Islet precursor cell (in vitro differentiated cells): ENCODE measurements around the gene JADE2.
"Not testable (repeated sequence)": the region's sequence is repeated elsewhere in the genome, so short reads cannot be mapped to it uniquely, and the experiment has no call there.

Experiments used
- DNase-seq: peaks from one replicate; pipeline ENCODE4 v3.0.0-alpha.2; 2018

Gene JADE2

GRCh38 chr5:134524826-134525682, at the start of gene JADE2:
TSS of gene JADE2 (plus strand) at chr5:134525670. CDS start at chr5:134535858, 10,188 bp downstream.
- peak; percentile 65 for DNase-seq

DNA sequence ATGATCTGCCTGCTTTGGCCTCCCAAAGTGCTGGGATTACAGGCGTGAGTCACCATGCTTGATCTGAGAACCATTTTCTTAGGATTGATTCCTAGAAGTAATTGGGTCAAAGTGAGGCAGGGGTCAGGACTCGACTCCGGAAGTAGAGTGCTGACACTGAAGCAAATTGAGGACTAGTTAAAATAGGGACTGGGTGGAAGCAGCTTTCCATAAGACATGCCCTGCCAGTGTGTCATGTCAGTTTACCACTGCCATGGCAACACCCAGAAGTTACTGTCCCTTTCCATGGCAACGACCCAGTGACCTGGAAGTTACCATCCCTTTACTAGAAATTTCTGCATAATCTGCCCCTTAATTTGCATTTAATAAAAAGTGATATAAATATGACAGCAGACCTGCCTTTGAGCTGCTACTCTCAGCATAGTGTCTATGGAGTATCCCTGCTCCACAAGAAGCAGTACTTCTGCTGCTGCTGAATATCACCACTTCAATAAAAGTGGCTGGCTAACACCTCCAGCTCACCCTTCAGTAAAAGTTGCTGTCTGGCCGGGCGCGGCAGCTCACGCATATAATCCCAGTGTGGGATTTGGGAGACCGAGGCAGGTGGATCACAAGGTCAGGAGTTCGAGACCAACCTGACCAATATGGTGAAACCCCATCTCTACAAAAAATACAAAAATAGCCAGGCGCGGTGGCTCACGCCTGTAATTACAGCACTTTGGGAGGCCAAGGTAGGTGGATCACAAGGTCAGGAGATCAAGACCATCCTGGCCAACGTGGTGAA, 47.8 kb upstream of the JADE2 start:
- peak; percentile 39 for DNase-seq

DNA sequence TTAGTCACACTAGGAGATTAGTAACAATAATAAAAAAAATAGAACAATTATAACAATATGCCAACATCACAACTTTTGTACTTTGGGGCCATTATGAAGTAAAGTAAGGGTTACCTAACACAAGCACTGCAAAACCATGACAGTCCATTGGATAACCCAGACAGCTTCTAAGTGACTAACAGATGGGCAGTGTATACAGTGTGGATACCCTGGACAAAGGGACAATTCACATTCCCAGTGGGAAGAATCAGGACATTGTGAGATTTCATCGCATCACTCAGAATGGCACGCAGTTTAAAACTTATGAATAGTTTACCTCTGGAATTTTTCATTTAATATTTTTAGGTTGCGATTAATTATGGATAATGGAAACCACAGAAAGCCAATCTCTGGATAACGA, 45.6 kb upstream of the JADE2 start:
- peak; percentile 3 for DNase-seq

- peak; percentile 37 for DNase-seq
Observed at GRCh38 chr5:134489227-134489944, 36.1 kb upstream of the JADE2 start.

DNA sequence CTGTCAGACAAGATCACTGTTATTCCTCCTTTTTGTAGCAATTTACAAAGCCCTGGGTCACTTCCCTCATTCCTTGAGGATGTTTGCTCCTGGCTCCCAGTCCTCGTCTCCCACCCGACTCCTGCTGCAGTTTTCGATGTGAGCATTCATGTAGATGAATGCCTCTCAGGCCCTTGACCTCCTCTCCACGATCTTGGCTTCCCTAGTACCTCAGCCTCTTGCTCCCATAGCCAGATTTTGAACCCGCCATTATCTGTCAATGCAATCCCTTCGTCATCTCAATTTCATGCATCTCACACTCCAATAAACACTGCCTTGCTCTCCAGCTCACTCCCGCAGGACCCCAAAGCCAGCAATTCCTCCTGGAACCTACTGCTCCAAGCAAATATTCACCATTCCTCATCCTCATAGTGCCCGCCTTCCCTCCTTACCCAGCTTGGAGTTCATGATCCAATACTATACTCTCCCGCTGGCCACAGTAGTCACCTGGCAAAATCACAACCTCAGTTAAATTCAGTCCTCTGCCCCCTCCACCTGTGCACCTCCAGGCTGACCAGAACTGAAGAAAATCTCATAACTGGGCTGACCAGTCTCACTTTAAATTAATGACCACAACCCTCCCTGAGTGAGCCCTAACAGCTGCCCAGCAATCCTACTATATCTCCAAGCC, 35.1 kb upstream of the JADE2 start:
- peak; percentile 42 for DNase-seq

- peak; percentile 16 for DNase-seq
Observed at GRCh38 chr5:134490925-134491271, 34.6 kb upstream of the JADE2 start.

- peak; percentile 38 for DNase-seq
Observed at GRCh38 chr5:134491841-134492442, 33.5 kb upstream of the JADE2 start.

DNA sequence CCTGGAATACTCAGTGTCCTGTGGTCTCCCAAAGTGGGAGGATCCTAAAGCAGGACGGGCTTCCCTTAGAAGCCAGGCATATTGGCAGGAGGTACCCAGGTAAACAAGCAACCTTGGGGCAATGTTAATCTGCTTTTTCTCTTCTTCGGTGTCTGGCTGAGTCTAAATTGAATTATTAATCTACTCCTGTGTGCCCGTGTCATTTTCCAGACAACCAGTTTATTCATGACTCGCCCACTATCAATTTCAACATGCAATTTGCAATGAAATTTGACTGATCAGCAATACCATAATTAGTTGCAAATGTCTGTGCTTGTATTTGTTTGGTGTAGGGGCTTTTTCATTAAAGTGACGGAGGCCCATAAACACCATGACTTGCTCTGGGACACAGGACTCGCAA, 32.9 kb upstream of the JADE2 start:
- no peak for DNase-seq

GRCh38 chr5:134493461-134494055, 31.9 kb upstream of the JADE2 start:
- DNase-seq = peak; percentile 34

GRCh38 chr5:134494780-134495179, 30.7 kb upstream of the JADE2 start:
- peak; percentile 20 for DNase-seq

DNA sequence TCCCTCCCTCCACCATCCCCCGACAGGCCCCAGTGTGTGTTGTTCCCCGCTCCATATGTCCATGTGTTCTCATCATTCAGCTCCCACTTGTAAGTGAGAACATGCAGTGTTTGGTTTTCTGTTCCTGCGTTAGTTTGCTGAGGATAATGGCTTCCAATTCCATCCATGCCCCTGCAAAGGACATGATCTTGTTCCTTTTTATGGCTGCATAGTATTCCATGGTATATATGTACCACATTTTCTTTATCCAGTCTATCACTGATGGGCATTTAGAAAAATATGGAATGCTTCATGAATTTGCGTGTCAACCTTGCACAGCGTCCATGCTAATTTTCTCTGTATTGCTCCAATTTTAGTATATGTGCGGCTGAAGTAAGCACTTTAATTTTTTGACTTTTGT, 25.6 kb upstream of the JADE2 start:
- DNase-seq = not testable (repeated sequence)

- peak; percentile 12 for DNase-seq
Observed at GRCh38 chr5:134500699-134501430, 24.6 kb upstream of the JADE2 start.

DNA sequence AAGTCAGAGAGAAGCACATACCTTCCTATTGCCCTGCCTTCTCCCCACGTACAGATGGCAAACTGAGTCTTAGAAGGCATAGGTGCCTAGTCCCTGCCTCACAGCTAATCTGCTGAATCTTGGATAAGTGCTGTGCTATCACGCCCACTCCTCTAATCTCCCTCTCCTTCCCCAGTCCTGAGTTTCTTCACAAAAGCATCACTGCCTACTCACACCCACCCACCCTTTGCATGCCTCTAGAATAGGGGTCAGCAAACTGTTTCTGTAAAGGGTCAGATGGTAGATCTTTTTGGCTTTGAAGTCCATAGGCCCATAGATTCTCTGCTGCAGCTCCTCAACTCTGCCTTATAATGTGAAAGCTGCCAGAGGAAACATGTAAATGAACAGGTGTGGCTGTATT, 23.2 kb upstream of the JADE2 start:
- DNase-seq = no peak

DNA sequence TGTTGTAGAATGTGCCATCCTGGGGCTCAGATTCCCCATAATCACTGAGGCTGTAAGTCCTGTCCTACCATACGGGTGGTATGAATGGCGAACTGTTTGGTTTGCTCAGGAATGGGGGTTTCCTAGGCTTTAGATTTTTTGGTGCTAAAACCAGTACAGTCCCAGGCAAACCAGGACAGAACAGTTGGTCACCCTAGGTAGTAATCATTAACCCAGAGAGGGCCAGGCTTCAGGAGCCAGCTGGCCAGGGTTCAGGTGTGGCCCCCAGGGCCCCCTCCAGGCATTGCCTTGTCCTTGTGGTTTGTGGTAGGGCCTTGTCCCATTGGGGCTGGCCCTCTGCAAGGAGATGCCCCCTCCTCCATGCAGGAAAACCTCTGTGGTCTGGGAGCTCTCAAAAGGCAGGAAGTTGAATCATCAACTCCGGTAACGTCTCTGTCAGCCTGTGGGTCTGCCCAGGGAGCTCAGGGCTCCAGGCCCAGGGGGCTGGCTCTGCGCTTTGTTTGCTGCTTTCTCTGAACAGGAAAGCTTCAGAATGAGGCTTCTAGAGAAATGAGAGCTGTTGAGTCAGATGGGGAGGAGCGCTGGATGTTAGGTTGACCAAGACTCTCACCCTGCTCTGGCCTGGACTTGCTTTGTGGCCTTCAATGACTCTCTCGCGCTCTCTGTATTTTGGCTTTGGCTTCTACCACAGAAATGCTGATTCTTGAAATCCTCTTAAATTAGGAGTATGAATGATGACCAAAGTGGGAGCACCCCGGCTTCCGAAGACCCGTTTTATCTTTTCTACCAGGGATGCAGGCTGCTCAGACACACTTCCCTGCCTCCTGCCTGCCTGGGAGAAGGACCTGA, 22.2 kb upstream of the JADE2 start:
- DNase-seq = peak; percentile 99

- DNase-seq = peak; percentile 26
Observed at GRCh38 chr5:134503937-134504437, 21.5 kb upstream of the JADE2 start.

GRCh38 chr5:134504629-134505300, 20.7 kb upstream of the JADE2 start:
- DNase-seq = peak; percentile 33

DNA sequence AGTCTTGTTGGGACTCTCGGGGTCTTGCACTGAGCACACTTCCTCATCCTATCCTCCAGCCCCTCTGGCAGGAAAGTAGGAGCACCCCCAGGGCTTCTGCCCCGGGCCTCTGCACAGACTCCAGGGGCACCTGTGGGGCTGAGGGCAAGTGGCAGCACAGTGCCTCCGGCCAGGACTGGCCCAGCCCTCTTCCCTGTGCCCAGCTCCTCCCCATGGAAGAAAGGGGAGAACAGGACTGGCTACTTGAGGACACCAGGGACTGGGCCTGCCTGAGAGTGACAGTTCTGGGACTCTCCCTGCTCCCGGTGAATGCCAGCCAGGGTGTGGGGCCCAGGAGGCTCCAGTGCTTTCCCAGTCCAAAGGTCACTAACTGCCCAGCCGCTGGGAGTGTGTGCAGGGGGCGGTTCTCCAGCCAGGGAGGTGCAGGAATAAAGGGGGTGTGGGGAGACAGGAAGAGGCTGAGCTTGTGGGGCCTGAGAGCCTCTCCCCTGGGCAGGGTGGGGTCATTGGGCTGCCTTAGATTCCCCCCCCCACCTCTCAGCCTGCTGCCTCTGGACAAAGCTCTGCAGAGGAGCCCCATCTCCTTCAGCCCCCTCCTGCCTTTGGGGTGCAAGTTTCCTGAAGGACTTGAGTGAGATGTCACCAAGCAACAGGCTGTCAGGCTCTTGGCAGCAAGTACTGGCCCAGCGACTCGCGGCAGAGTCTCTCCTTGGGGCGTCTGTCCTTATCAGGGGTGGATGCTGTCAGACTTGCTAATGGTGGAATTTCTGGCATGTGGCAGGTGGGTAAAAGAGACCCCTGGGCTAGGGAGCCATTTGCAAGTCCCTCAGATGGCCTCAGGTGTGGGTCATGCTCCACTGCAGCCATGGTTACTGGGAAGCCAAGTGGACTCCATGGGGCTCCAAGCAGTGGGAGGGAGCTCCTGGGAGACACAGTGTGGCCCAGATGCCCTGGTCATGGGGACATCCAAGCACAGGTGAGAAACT, 19.1 kb upstream of the JADE2 start:
- DNase-seq = peak; percentile 89

- no peak for DNase-seq
Observed at GRCh38 chr5:134507452-134507851, 18.0 kb upstream of the JADE2 start.
